Lower leg skin (tissue), 3 donors: ENCODE data around the gene METTL25.

Experiments used
- POLR2A ChIP-seq, 2 donors: fragments of 450-650 bp; IDR thresholded peaks; one replicate each; pipeline ENCODE4 v1.6.1; 2016 to 2017; ENCODE audit warnings: antibody characterized with exemption in 2 of 2, mild to moderate bottlenecking in 1 of 2, moderate library complexity in 1 of 2
- TF ChIP-seq, protein P1 (sequence below), 3 donors: fragments of 450-650 bp; IDR thresholded peaks; one replicate each; pipeline ENCODE4 v1.5.1; 2016; ENCODE audit warnings: antibody characterized with exemption in 3 of 3, mild to moderate bottlenecking in 3 of 3, moderate library complexity in 2 of 3

DNA sequence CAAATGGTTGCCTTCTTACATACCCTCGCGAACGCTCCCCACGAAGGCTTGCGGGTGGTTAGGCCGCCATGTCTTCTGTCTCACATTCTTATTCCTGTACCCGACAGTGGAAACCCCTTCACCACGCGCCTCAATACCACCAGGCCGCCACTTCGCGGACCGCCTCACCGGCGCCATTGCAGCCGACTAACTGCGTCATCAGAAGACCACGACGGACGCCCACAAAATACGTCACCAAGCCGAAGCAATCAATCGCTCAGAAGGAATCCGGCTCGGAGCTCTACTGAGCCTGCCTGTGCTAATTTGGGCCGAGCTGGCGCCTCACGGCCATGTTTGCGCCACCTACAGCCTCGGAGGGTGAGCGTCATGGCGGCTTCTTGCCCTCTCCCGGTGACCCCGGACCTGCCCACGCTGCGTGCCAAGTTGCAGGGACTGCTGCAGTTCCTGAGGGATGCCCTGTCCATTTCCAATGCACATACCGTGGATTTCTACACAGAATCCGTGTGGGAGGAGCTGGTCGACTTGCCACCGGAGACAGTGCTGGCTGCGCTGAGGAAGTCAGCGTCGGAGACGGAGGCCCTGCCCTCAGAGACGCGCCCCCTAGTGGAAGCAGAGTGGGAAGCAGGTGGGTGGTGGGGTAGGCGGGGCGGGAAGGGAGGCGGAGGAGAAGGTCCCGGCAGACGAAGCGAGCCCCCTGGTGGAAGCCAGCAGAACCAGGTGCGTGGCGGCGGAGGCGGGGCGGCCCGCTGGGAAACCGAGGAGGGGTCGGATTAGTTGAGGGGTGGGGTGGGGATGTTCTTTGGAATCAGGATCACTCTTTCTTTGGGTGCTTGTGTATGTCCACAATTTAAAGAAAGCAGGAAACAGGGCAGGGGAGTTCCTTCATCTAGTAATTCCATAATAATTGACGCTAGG lies at the start of gene METTL25, which contains the start of gene CCDC59:
- TF ChIP-seq, protein P1, sequence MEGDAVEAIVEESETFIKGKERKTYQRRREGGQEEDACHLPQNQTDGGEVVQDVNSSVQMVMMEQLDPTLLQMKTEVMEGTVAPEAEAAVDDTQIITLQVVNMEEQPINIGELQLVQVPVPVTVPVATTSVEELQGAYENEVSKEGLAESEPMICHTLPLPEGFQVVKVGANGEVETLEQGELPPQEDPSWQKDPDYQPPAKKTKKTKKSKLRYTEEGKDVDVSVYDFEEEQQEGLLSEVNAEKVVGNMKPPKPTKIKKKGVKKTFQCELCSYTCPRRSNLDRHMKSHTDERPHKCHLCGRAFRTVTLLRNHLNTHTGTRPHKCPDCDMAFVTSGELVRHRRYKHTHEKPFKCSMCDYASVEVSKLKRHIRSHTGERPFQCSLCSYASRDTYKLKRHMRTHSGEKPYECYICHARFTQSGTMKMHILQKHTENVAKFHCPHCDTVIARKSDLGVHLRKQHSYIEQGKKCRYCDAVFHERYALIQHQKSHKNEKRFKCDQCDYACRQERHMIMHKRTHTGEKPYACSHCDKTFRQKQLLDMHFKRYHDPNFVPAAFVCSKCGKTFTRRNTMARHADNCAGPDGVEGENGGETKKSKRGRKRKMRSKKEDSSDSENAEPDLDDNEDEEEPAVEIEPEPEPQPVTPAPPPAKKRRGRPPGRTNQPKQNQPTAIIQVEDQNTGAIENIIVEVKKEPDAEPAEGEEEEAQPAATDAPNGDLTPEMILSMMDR (IDR thresholded peaks at IDR 0.05) = peak in 1 of 3 donors; percentile 98
- TF ChIP-seq POLR2A (IDR thresholded peaks at IDR 0.05) = peak in 1 of 2 donors; percentile 56
